Measurements from ENCODE around the gene HK3.

HK3 gene

DNA sequence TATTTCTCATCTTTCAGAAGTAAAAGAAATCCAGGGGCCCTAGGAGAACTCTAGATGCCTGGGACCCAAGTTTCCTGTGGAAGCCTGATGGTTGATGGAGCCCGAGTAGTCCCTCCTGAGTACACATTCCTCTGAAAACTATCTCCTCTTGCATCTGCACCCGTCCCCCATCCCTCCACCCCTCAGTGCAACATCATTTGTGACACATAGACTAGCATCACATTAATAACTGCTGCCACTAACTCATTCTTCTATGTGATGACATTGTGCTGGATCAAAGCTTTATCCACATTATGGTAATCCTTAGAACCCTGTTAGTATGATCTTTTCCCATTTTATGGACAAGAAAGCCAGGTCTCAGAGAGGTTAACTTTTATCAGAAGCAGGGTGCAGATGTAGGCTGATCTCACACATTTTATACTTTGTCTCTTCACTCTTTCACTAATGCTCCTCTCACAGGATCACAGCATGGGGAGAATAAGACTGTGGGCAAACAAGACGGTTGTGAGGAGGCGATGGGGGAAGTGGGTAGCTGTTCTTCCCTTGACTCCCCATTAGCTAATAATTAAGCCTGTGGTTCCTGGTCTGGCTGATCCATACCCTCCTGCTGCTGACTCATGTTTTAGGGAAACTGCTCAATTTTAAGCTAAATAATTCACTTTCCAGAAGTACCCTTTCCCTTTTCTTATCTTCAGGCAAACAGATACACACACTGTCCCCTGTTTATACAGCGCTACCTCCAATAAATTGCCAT is 3.9 kb upstream of the HK3 start:
- no peak for DNase-seq (ENCODE audit: low read depth in 3 of 3)

DNA sequence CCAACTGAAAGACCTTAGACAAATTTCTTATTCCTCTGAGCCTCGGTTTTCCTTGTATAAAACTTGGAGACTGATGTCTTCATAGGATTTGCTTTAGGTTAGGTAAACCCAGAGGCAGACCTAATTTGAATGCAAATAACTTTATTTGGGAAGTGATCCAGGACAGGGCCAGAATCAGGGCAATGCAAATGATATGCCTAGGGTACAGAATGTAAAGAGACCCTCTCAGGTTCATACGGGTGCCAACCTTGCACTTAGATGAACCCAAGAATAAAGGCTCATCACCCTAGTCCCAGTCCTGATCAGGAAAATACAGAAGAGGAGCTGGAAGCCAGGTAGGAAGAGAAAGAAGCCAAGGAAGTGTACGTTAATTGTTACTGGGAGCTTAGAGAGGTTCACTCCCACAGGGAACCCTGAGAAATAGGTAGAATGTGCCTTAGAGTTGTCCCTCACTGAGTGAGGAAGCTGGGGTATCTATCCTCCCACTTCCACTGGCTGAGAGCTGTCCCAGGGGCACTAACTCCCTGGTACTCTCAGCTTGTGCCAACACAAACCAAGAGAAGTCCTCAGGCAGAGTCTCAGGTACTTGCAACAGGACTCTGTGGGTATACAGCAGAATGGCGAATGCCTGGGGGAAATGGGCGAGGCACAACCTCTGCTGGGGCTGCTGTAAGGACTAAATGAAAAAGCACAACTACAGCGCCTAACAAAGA is 3.1 kb upstream of the HK3 start:
- DNase-seq (ENCODE audit: low read depth in 3 of 3) = no peak

DNA sequence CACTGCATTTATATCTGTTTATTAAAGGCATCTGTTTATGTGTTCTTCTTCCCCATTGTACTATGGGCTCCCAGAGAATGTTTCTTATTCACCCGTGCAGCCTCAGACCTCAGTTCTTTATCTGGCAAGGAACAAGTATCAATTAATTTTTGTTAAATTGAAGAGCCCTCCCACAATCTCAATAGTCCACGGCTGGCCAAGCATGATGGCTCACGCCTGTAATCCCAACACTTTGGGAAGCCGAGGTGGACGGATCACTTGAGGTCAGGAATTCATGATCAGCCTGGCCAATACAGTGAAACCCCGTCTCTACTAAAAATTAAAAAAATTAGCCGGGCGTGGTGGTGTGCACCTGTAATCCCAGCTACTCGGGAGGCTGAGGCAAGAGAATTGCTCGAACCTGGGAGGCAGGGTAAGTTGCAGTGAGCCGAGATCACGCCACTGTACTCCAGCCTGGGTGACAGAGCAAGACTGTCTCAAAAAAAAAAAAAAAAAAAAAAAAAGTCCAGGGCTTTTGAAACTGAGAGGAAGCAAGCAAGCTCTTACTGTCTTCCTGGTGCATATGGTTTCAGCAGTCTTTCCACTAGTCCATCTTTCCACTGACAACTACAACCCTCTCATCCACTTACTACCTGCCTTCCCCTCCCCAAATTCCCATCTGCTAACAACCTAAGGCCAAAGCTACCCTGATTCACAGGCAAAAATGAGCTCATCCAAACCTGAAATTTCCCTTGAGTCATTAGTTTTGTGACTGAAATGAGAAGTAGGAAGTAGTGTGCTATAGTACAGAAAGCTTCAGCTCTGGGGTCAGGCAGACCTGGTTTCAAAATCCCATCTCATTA is 2.3 kb upstream of the HK3 start:
- peak; percentile 8 to 14 (median 14) for DNase-seq (ENCODE audit: low read depth in 3 of 3)

DNA sequence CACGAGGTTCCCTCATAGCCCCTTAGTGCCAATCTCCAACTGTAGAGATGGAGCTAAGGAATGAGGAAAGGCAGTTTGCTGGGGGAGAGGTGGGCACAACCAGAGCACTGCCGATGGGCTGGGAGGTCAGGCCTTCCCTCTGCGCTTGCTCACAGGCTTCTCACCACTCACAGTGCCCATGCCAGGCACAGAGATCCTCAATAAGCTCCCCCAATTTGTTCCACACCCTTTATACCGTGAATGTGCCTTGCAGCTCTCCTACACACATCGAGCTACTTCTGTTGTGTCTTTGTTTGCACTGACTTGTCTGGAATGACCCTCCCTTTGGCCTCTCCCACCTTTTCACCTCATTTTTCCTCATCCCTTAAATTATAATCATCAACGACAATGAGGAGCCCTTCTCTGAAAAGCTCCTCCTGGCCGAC is 1.6 kb upstream of the HK3 start:
- DNase-seq (ENCODE audit: low read depth in 3 of 3) = no peak

DNA sequence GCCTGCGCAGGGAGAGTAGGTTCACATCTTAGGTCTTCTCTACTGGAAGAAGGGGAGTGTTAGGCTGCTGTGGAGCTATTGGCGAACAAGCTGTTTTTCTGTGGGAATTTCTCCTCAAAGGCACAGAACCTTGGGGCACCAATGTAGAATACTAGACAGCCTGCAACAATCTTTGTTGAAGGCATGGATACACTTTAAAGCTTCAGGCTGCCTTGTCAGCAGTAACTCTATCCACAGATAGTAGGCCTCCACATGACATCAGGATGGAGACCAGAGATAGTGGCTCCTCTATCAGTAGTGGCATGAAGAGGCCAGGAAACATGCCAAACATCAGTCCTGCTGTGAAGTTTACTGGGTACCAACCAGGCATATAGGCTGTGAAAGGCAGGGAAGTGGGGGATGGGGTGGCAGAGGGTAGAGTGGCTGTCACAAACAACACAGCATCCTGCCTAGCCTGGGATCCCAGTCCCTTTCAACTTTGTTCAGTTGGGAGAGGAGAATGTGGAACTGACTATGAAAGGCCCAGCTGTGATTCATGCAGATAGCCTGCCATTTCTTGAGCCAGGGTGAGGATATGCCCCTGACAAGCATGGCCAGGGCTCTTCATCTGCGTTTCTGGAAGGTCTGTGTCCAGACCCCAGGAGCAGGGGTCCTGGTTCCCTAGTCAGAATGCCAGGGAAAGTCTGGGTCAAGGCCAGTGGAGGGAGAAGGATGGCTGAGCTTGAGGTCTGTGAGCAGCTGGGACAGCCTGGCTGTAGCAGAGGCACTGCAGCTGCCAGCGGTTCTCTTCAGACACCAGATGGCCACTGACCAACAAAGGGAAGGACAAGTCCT is 1.0 kb upstream of the HK3 start:
- DNase-seq (ENCODE audit: low read depth in 3 of 3) = no peak

DNA sequence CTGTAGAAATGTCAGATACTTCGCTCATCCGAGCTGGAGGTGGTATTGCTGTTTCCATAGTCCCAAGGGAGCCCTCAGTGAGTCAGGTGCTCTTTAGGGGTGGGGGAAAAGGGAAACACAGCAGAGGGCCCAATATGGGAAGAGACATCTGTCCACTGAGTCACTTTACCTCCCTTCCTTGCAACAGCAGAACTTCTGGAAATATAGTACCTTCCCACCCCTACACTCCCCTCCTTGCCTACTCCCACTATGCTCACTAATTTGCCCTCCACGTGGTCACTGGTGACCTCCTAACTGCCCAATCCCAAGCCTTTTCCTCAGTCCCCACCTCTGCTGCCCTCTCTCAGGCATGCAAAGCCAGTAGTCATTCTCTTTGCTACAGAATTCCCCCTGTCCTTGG is 1.9 kb downstream of the HK3 start:
- DNase-seq (ENCODE audit: low read depth in 3 of 3) = no peak

DNA sequence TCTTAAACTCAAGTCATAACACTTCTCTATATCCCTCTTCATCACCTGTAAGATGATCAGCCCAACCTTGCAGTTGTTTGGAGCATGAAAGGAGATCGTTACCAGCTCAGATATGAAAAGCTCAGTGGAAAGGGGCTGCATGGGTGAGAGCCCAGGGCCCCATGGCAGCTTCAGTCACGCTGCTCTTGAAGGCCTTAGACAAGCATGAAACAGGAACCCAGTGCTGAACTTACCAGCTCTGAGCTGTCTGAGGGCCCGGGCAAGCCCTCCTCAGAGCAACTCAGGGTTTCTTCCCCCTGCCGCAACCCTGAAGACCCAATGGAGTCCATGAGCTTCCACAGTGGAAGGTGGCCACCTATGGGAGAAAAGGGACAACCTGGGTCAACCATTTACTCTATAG is 3.3 kb downstream of the HK3 start:
- DNase-seq (ENCODE audit: low read depth in 3 of 3) = no peak

DNA sequence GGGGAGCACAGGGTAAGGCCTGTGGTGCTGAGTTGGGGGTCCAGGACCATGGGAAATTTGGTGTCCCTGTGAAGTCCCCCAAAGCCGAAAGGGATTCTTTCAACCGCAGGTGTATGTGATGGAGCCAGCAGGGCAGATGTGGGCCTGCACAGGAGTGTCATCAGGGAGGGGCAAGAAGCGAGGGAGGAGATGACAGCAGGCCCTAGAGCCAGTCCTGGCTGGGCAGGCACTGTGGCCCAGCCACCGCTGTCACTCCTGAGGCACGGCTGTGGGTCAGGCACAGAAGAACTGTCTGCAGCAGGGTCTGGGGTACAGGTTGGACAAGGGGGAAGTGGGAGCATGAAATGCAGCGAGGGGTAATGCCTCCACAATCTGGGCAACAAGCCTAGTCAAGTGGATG is 4.8 kb downstream of the HK3 start:
- DNase-seq (ENCODE audit: low read depth in 3 of 3) = no peak

DNA sequence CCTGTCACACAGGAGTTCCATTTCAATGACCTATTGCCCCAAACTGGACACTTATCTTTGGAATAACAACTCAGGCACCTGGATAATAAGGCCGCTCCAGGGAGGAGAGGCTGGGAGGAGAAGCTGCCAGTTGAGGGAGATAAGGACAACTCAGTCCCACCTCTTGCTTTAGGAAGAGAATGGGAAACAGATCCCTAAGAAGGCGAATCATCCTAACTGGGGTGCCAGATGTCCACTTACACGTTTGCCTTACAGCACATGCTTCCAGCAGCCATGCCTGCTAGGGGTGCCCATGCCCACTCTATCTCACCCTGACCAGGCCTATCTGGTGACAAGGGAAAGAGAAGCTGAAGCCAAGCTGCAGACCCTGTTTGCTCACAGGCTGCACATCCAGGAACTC is 6.5 kb downstream of the HK3 start:
- no peak for DNase-seq (ENCODE audit: low read depth in 3 of 3)

DNA sequence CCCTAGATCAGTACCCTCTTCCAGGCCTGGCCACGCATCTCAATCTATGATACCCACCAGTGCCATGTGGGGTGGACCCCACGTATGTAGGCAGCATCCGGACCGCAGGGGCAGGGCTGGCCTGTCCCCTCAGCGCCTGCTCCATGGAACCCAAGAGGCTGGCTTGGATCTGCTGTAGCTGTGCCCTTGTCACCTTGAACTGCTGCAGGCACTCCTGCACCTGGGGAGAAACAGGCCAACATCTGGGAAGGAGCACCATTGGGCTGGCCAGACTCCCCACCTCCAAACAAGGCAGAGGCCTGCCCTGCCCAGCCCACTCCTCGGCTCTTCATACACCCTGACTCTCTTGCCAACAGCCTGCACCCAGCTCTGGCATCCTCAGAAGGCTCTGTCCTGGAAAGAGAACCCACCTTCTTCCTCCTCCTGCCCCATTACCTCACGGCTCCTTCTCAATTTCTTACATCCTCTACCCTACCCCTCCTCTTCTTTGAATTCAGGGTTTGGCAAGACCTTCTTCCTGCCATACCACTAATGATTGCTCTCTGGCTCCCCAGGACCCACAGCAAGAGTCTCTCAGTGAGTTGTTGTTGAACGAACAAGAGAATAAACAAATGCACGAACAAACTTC is 7.7 kb downstream of the HK3 start:
- DNase-seq (ENCODE audit: low read depth in 3 of 3) = no peak

DNA sequence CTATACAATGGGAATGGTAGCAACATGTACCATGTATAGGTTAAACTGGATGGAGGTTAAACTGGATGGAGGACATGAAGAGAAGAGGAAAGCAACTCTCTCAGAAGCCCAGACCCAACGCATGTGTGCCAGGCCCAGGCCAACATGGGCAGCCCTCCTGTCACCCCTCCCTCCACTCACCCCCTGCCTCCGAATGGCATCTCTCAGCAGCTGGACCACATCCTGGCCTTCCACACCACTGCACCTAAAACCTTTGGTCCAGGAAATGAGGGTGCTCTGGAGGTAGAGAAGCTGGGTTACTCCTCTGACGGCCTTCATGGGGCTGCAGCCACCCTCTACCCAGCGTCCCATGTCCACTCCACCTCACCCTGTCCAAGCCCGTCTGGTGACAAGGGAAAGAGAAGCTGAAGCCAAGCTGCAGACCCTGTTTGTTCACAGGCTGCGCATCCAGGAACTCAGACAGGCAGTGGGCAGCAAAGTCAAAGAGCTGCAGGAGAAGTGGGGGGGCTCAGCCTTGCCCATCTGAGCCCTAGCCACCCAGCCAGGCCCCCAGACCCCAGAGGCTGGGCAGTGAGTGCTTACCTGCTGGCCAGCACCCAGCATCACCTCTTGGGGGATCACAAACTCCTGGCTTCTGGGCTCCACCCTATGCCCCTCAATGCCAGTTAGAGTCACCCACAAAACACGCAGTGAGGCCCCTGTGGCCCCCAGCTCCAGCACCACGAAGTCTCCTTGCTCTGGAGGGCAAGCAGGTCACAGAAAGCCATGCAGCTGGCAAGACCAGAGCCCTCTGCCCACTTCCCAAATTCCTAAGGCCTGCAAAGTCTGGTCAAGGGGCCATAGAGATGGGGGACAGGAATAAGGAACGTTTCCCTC is 8.5 kb downstream of the HK3 start:
- DNase-seq (ENCODE audit: low read depth in 3 of 3) = no peak

DNA sequence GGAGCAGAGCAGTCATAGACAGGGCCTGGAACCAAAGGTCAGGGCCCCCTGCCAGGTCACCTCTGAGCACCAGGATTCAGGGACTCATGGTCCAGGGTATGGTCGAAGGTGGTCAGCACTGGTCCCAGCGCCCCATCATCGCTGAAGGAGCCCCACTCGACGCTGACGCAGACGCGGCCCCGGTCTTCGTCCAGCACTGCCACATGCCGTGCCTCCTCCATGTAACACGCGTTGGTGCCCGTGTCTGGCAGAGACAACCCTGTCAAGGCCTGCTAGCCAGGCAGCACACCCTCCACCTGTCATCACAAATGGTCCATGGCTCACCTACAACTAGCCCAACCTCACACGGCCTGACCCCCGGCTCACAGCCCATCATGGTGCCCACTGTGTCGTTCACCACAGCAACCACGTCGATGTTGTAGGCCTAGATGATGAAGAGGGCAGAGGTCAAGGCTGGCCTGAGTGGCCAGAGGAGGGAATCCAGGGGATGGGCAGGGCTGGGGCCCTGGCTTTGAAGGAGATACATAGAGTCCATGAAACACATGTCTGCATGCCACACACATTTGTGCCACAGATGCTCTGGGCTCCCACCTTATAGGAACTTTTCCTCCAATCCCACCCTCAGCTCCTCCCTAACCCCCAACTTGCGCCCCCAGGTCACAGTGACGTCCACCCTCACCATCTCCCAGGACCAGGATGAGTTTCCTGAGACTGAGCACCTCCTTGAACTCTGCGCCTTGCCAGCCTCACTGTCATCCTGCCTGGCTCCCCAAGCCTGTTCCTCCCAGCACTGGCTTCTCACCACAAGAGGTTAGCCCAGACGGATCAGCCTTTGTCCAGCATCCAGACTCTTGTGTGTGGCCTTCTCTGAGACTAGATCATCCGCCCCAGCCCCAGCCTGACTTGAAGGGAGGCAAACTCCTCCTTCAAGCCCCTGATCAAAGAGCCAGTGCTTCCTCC is 9.5 kb downstream of the HK3 start:
- DNase-seq (ENCODE audit: low read depth in 3 of 3) = no peak

DNA sequence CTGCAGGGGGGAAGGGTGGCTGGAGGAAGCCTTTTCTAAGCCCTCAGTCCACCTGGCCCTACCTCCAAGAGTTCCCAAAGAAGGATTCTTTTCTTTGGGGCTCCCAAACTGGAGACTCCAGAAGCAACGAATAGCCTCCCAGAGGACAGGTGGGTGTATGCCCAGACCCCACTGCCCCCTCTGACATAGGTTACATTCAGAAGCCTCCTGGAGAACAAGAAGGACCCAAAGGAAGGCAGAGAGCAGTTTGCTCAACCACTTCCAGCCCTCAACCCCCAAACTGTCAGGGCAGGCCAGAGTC is 10.3 kb downstream of the HK3 start:
- no peak for DNase-seq (ENCODE audit: low read depth in 3 of 3)

DNA sequence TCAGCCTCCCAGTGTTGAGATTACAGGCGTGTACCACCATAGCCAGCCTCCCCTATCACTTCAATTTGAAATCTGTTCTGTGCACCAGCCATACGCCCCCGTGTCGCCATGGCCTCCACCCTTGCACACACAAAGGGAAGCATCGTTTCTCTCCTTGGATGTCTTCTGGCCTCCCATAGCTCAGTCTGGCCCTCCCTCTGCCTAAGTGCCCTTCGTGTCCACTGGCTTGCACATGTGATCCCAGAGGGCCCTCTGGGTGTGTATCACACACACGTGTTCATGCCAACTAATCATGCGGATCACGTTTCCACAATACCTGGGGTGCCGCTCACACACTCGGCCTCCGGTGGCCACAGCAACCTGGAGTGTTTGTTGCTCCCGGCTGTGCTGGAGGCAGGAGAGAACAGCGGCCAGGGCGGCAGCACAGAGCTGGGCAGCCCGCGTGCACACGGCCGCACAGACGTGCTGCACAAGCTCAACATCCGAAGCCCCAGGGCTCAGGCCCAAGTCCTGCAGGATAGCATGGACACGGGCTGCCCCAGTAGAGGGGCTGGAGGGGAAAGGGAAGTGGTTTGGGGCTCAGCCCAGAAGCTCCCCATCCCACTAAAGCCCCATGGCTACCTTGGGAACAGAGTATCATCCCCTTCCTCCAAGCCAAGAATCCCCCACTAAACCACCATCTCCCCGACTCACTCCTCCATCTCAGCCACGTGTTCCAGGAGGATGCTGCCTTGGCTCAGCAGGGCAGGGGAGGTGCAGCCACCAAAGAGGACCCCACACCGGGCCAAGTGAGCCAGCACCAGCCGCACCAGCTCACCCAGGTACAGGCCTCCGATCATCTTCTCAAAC is 10.9 kb downstream of the HK3 start:
- DNase-seq (ENCODE audit: low read depth in 3 of 3) = no peak

DNA sequence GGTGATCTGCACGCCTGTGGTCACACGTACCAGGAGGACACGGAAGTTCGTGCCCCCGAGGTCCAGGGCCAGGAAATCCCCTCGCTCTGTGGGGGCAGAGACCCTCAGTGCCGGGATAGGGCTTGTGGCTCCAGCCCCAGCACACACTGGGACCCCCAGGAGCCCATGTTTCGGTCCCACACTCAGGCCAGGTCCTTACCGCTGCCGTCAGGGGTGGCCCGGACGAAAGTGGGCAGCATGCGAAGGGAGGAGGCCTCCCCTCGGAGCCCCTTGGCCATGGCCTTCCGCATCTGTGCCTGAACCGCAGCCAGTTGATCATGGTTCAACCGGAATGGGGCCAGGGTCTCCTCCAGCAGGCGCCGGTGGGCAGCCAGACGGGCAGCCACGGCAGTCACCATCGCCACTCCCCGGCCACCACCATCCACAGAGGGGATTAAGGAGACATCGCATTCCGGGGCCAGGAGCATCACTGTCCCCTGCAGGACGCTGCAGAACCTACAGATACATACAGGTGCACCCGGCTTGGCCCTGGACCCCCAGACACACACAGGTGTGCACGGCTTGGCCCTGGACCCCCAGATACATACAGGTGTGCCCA is 11.8 kb downstream of the HK3 start:
- DNase-seq (ENCODE audit: low read depth in 3 of 3) = no peak

DNA sequence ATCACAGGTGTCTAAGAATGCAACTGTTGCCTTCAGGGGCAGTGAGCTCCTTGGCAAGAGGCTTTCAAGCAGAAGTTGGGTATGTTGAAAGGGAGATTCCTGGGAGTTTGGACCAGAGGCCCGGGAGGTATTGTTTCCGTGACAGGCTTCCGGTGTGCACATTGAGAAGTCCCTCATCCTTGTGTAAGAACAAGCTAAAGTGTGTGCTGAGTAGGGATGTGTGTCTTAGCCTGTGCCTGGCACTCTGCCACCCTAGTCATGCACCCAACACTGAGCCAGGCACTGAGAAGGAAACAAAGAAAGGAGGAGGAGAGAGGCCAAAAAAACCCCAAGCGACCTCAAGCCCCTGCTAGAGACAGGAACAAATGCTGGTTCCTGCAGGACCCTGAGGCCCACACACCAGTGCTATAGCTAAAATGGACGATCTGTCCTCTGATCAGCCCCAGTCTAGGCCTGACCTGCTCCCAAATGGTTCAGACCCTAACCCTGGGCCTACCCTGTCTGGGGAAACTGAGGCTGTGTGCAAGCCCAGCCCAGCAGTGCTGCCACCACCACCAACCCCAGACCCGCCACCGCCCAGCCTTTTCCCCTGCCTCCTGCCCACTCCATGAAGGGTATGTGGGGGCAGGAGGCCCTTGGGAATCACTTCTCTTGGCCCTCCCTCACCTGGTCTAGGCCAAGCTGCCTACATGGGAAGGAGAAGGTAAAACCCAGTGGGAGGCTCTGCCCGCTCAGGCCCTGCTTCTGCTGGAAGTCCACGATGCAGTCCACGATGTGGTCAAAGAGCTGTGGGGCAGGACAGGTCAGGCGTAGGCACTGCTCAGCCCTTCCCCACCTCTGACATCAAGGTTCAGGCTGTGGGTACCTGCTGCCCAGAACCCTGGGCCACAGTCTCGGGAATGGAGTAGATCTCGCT is 12.6 kb downstream of the HK3 start:
- DNase-seq (ENCODE audit: low read depth in 3 of 3) = no peak

DNA sequence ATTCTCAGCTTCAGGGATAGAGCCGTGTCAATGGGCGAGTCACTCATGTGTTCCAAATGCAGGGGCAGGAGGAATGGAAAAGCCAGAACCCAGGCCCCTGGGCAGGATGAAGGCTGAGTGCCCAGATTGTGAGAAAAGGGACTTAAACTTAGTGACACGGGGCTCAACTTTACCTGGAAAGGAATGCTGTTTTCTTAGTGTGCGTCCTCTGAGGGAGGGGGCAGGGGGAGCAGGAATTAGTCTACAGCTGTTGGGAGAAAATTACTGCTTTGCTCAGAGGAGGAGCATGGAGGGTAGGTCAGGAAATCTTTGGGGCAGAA is 14.6 kb downstream of the HK3 start:
- no peak for DNase-seq (ENCODE audit: low read depth in 3 of 3)

Measured in stimulated activated CD4-positive, alpha-beta T cell treated with anti-CD3 and anti-CD28 coated beads, TNF-alpha, amount 100 ng/mL, for 48 hours (primary cell).